HL-60/S4 treated with phorbol 12-myristate 13-acetate at 8.2 ng/mL for 4 days and 3 days (cell line): ENCODE data around the gene MAP1S.
"Not testable (repeated sequence)": the region's sequence is repeated elsewhere in the genome, so short reads cannot be mapped to it uniquely, and the experiment has no call there.

Experiments
- in situ Hi-C: fragments of 300-500 bp; cut with MboI; formaldehyde crosslinking; loops from 2 replicates; pipeline ENCODE4 v1.15.0; 2022; ENCODE audit warnings: low sequenced_read_pairs

MAP1S gene

DNA sequence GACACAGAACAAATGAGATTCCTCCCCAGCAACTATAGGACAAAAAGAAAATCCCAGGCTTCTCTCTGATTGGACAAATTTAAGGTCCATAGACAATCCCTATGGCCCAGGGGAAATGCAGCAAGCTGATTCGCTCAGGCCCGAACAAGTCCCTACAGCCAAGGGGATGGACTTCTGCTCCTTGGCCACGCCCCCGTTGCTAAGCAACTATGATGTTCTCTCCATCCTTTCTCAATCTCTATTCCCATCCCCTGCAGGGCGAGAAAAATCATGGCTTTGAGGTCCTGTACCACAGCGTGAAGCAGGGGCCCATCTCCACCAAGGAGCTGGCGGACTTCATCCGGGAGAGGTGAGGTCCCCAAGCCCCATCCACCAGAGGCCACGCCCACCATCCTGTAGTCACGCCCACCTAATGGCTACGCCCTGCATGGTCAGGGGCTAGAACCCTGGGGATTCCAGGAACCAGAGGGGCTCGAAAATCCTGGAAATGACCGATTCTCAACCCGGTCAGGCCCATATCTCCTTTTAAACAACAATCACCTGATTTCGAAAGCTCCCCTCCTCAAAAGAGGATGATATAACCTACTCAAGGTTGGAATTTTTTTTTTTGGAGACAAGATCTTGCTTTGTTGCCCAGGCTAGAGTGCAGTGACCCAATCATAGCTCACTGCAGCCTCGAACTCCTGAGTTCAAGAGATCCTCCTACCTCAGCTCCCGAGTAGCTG lies 43.4 kb downstream of the MAP1S start:
- in situ Hi-C loops, result no loop called here

DNA sequence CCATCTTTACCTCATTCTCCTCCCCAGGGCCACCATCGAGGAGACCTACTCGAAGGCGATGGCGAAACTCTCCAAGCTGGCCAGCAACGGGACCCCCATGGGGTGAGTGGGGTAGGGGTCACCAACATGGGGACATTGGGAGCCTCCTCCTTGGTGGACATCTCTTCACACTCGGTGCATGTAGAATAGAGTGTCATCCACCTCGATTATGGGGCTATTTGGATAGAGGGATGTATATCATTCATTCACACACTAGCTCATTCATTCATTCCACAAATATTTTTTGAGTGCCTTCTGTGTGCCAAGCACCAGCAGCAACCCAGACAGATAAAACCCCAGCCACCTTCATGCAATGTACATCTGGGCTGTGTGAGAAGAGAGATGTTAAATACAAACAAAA lies 45.1 kb downstream of the MAP1S start:
- in situ Hi-C loops, result no loop called here

DNA sequence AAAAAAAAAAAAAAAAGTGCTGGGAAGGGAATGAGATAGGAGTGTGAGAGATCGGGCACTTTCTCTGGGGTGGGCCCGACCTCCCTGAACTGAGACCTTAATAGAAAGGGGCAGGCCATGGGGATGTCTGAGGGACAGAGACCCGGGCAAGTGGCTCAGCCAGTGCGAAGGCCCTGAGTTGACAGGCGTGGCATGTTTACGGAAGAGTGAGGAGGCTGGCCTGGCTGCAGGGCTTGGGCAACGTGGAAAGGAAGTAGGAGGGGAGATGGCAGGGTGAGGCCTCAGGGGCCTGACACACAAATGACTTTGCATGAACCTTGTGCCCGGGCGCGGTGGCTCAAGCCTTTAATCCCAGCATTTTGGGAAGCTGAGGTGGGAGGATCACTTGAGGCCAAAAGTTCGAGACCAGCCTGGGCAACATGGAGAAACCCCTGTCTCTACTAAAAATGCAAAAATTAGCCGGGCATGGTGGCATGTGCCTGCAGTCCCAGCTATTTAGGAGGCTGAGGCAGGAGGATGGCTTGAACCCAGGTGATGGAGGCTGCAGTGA lies 45.9 kb downstream of the MAP1S start:
- in situ Hi-C loops, result no loop called here

DNA sequence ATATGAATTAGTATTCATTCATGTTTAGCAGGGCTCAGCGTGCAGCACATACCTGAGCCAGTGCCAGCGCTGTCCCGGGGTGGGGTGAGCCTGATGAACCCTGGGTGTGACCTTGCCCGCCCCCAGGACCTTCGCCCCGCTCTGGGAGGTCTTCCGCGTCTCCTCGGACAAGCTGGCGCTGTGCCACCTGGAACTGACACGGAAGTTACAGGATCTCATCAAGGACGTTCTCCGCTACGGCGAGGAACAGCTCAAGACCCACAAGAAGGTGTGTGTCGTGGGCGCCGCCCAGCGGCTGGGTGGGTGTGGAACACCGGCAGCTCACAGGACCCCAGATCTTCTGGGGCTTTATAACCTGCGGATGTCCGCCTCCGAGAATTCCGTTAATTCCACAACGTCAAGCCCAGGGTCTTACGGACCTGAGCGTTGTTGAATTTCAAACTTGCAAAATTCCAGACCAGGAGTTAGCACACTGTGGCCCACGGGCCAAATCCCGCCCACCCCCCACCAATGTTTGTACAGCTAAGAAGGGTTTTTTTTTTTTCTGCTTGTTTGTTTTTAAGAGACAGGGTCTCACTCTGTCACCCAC lies 47.4 kb downstream of the MAP1S start:
- in situ Hi-C loops, result no loop called here

DNA sequence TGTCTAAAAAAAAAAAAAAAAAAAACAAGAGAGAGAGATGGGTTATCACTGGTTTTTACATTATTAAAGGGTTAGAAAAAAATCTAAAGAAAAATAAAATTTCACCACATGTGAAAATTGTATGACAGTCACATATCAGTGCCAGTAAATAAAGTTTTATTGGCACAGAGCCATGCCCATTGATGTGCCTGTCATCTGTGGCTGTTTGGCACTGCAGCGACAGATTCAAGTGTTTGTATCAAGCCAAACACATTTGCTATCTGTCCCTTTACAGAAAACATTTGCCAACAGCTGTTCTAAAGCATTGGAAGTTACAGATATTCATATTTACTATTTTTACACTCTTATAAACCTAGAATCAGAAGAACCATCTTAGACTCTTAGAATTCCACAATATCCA lies 48.3 kb downstream of the MAP1S start:
- in situ Hi-C loops, result no loop called here

DNA sequence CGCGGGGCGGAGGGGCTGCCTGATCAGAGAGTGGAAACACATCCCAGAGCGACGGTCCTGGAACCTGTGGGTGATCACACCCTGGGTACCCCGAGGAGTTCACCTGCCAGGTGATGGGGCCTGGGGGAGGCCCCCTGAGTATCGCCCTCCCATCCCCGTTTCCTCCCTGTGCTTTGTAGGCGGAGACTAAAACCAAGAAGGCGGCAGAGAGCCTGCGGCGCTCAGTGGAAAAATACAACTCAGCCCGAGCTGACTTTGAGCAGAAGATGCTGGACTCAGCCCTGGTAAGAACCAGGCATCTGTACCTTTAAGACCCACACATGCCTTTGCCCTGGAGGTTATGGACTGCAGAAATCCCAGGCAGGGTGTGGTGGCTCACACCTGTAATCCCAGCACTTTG lies 51.3 kb downstream of the MAP1S start:
- in situ Hi-C loops, result no loop called here

DNA sequence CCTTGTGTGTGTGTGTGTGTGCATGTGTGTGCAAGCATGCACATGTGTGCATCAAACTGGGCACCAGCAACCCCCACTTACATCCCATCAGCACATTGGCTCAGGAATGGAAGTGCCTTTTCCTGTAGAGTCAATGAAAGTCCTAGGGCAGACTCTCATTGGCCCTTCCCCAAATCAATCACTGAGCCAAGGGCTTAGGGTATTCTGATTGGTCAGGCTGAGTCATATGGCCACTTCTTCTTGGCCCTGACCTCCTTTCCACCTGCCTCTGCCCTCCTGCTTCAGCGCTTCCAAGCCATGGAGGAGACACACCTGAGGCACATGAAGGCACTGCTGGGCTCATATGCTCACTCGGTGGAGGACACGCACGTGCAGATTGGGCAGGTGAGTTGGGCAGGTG lies 52.9 kb downstream of the MAP1S start:
- in situ Hi-C loops, result no loop called here

DNA sequence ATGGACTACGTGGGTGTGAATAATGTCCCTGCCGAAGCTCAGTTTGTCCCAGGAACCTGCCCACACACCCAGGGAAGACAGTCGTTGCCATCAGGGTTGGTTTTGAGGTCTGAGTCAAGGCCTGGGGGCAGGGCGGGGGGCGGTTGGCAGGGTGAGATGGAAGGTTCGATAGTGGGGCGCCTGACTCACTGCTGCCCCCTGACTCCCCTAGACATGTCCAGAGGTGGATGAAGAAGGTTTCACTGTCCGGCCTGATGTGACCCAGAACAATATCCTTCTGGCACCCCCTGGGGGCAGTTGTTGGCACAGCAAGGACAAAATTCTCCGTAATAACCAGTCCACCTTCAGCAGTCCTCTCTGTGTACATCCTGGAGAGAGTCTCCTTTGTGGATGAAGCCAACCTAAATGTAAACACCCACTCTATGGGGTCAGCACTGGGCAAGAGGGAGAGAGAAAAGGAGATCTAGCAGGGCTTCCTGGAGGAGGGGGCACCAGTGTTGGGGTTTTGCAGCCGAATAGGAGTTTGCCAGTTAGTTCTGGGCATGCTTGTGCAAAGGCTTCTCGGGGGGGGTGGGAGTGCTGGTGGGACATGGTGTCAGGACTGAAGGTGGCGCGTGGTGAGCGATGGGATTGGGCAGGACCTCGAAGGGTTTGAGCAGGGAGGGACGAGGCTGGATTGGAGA lies 56.1 kb downstream of the MAP1S start:
- in situ Hi-C loops, result no loop called here

DNA sequence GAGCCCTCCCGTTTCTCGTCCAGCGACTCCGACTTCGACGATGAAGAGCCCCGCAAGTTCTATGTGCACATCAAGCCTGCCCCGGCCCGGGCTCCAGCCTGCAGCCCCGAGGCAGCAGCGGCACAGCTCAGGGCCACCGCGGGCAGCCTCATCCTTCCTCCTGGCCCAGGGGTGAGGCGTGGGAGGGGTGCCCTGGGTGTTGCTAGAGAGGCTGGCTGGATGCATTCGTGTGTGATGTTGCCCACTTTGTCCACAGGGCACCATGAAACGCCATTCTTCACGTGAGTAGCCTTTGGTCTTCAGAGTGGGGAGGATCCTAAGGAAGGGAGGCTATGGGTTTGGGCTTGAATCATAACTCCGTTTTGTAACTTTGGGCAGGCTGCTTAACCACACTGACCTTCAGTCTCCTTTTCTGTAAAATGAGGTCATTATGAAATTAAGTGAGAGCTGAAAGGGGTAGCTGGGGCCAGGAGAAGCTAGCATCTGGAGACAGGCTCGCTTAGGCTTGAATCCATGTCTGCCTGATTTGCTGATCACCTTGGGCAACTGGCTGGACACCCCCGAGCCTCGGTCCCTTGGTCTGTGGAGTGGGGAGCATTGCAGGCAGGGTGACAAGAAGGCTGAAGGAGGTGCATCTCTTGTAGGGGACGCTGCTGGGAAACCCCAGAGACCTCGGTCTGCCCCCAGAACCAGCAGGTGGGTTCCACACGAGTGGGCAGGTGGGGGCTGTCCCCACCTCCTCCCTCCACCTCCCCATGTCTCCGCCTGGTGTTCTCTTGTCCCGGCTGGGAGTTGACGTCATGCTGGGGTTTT lies 56.9 kb downstream of the MAP1S start:
- in situ Hi-C loops, result no loop called here

DNA sequence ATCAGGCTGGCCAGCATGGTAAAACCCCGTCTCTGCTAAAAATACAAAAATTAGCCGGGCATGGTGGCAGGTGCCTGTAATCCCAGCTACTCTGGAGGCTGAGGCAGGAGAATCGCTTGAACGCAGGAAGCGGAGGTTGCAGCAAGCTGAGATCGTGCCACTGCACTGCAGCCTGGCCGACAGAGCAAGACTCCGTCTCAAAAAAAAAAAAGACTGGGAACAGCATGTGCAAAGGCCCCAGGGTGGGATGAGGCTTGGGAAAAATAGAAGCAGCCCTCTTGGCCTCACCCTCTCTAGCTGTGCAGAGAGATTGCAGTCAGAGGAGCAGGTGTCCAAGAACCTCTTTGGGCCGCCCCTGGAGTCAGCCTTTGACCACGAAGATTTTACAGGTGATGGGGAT lies 58.6 kb downstream of the MAP1S start:
- in situ Hi-C loops, result not testable (repeated sequence)

DNA sequence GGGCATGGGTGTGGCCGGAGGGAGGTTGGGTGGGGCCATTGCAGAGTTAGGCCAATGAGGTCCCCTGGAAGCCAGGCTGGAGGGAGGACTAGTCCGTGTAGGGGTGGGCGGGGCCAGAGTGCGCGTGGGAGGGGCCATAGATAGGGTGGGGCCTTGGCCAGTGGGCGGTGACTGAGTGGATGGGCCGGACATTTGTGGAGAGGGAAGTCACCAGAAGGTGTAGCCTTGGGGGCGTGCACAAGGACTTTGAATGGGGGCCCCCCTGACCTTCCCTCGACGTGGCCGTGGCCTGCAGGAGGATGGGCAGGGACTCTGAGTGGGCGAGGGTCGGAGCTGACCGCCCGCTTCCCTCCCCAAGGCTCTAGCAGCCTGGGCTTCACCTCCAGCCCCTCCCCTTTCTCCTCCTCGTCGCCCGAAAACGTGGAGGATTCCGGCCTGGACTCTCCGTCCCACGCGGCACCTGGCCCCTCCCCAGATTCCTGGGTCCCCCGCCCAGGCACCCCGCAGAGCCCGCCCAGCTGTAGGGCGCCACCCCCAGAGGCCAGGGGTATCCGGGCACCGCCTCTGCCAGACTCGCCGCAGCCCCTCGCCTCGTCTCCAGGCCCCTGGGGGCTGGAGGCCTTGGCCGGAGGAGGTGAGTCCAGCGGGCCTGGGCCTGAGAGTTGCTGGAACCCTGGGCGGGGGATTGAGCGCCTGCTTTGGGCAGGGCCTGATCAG lies 59.1 kb downstream of the MAP1S start:
- in situ Hi-C loops, result no loop called here

DNA sequence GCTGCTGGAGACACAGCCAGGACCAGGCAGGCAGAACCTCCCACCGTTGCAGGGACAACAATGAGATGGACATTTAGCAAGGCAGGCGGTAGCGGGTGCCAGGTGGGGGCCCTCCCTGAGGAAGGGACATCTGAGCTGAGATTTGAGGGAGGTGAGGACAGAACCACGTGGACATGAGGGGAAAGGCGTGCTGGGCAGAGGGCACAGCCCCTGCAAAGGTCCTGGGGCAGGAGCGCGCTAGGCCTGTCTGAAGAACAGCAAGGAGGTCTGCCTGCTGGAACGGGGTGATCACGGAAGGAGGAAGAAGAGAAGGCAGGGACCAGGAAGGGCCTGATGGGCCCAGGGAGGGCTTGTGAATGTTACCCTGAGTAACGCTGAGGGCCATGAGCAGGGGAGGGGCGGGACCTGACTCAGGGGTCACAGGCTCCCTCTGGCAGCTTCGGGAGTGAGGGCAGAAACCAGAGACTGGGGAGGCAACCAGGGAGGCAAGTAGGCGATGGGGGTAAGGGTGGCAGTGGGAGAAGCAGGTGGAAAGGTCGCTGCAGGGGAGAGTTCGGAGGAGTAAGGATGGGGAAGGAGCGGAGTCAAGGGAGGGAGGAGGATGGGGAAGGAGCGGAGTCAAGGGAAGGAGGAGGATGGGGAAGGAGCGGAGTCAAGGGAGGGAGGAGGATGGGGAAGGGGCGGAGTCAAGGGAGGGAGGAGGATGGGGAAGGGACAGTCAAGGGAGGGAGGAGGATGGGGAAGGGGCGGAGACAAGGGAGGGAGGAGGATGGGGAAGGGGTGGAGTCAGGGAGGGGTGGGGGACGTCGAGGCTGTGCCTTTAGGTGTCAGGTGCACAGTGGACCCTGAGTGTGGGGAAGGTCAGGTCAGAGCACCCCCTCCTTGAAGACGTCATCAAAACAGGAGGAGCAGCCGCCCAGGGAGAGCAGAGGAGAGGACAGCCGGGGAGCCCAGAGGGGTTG lies 60.0 kb downstream of the MAP1S start:
- in situ Hi-C loops, result no loop called here

DNA sequence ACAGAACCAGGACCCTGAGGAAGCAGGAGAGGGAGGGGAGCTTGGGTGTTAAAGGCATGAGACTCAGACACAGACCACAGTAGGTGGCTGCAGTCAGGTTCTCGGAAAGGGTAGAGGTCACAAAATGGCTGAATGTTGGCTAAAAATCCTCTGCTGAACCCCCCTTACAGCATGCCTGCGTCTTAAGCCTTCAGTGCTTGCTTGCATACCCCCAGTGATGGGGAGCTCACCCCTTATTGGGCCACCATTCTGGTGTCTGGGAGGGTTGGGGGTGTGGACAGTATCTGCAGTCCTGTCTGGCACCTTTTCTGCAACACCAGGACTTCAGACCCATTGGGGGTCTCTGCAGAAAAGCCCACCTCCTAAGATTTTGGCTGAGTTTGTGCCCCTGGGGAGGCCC lies 61.5 kb downstream of the MAP1S start:
- in situ Hi-C loops, result no loop called here

DNA sequence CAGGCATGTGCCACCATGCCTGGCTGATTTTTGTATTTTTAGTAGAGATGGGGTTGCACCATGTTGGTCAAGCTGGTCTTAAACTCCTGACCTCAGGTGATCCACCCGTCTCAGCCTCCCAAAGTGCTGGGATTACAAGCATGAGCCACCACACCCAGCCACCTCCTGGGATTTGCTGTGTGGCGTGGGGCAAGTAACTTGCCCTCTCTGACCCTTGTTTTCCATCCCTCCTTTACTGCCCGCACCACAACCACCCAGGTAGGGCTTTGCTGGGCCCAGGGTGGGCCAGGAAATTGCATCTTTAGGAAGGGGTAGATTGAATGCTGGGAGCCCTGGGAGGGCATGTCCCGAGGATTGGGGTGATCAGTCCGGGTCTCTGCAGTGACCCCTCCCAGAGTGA lies 64.4 kb downstream of the MAP1S start:
- in situ Hi-C loops, result not testable (repeated sequence)
